Tibial artery (tissue), 4 donors: ENCODE results near the gene PRDM16.

Experiments
- DNase-seq, 2 donors: peaks; one replicate each; pipeline ENCODE4 v3.0.0-alpha.2; 2019
- H3K27ac ChIP-seq, 2 donors: fragments of 200-600 bp; sonication (generic) in 1 of 2; 1 replicate in 1 of 2; 2 replicates in 1 of 2; pipeline ENCODE4 v1.5.1; 2018 to 2019; ENCODE audit warnings: mild to moderate bottlenecking in 1 of 2
- H3K27me3 ChIP-seq, 2 donors: fragments of 200-600 bp; sonication (generic) in 1 of 2; one replicate each; pipeline versions ENCODE4 v1.5.1 to v1.6.0; 2016 to 2019
- H3K36me3 ChIP-seq, 3 donors: fragments of 200-600 bp; sonication (generic) in 2 of 3; one replicate each; pipeline ENCODE4 v1.5.1; 2016 to 2019; ENCODE audit warnings: mild to moderate bottlenecking in 2 of 3
- H3K4me1 ChIP-seq, 4 donors: fragments of 200-600 bp; sonication (generic) in 2 of 4; 1 replicate in 3 of 4; 2 replicates in 1 of 4; pipeline ENCODE4 v1.5.1; 2016 to 2019
- H3K4me3 ChIP-seq, 2 donors: fragments of 200-600 bp; sonication (generic) in 1 of 2; 1 replicate in 1 of 2; 2 replicates in 1 of 2; pipeline ENCODE4 v1.5.1; 2018 to 2019; ENCODE audit warnings: mild to moderate bottlenecking in 2 of 2
- H3K9me3 ChIP-seq, 3 donors: fragments of 200-600 bp; sonication (generic) in 1 of 3; one replicate each; pipeline ENCODE4 v1.5.1; 2016 to 2019
- intact Hi-C: fragments of 100-400 bp; cut with DNase I; formaldehyde crosslinking; loops from one replicate; pipeline ENCODE4 v1.15.0; 2023; ENCODE audit warnings: low total_unique reads
- TF ChIP-seq, protein P1 (sequence below), 2 experiments: fragments of 200-600 bp in 1 of 2; fragments of 450-650 bp in 1 of 2; IDR thresholded peaks; one replicate each; pipeline ENCODE4 v1.5.1; 2017 to 2019; ENCODE audit warnings: antibody characterized with exemption in 2 of 2, mild to moderate bottlenecking in 1 of 2, moderate library complexity in 1 of 2

PRDM16 gene

DNA sequence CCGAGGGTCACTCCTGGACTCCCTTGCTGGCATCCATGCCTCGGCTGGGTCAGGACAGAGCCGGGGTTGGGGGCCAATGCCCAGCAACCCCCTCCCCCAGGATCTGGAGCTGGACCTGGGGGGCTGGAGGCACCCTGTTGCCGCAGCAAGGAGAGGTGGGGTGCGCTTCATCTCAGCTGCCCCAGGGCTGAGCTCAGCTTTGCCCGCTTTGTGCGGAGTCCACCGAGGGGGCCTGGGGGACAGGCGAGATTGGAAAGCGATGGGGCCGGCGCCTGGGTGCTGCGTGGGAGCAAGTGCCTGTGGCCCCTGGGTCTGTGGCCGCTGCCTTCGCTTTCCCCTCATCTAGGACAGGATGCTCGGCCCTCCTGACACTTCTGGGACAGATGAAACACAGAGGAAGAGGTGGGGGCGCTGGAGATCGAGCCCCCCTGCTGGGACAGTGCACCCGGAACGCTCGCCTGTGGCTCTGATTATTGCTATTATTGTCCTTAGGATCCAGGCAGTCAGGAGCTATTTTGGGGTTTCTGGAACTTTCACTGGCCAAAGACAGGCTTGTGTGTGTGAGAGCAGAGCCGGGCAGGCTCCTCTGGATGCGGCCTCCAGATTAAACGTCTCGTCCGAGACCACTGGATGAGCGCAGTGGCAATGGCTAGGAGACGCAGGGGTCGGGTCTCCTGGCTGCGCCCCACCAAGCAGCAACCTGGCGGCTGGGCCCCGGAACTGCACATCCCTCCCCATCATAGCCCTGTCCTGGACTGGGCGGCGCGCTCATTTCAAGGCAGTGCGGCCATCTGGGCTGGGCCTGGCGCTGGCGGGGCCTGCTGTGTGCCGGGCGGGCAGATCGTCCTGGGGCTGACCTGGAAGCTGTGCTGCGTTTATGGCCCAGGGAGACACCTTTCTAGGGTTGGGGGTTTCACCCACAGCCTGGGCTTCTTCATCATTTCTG is 13.8 kb downstream of the PRDM16 start:
- intact Hi-C loops, result no loop called here
- Histone ChIP-seq H3K9me3 (no peaks in the 10 kb centered on the region), H3K4me1 (peaks cover 0 to 99% (median 68%) of the 10 kb centered on the region in 4 donors), H3K27me3 (no peaks in the 10 kb centered on the region), H3K27ac (peak overlapping the region; percentile 48 to 56), H3K36me3 (no peaks in the 10 kb centered on the region), H3K4me3 (no peak overlapping the region)
- TF ChIP-seq, protein P1, sequence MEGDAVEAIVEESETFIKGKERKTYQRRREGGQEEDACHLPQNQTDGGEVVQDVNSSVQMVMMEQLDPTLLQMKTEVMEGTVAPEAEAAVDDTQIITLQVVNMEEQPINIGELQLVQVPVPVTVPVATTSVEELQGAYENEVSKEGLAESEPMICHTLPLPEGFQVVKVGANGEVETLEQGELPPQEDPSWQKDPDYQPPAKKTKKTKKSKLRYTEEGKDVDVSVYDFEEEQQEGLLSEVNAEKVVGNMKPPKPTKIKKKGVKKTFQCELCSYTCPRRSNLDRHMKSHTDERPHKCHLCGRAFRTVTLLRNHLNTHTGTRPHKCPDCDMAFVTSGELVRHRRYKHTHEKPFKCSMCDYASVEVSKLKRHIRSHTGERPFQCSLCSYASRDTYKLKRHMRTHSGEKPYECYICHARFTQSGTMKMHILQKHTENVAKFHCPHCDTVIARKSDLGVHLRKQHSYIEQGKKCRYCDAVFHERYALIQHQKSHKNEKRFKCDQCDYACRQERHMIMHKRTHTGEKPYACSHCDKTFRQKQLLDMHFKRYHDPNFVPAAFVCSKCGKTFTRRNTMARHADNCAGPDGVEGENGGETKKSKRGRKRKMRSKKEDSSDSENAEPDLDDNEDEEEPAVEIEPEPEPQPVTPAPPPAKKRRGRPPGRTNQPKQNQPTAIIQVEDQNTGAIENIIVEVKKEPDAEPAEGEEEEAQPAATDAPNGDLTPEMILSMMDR (IDR thresholded peaks at IDR 0.05), result peak in 1 of 2 experiments; percentile 16
- DNase-seq, result no peak

DNA sequence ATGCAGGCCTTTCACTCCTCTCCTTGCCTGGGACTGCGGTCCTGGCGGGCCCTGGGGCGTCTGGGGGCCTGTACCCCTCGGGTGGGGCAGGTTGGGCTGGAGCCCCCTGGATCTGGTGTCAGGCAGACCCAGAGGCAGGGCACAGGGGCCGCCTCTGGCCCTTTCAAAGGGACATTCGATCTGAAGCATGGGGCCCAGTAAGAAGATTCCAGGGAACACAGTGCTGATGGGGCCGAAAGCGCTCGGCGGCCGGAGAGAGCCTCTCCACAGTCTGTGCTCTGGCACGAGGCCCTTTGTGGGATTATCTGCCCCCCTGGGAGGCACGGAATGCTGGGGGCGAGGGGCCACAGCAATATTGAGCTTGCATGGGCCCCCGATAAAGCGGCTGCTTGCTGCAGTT is 15.2 kb downstream of the PRDM16 start:
- Histone ChIP-seq H3K27me3 (no peaks in the 10 kb centered on the region), H3K36me3 (no peaks in the 10 kb centered on the region), H3K27ac (peak overlapping the region; percentile 48 to 56), H3K9me3 (no peaks in the 10 kb centered on the region), H3K4me1 (peaks cover 0 to 99% (median 59%) of the 10 kb centered on the region in 4 donors), H3K4me3 (peak overlapping the region in 1 of 2 donors; percentile 9)
- intact Hi-C loops, result no loop called here
- no peak for DNase-seq
- TF ChIP-seq, protein P1 (IDR thresholded peaks at IDR 0.05), result no peak

DNA sequence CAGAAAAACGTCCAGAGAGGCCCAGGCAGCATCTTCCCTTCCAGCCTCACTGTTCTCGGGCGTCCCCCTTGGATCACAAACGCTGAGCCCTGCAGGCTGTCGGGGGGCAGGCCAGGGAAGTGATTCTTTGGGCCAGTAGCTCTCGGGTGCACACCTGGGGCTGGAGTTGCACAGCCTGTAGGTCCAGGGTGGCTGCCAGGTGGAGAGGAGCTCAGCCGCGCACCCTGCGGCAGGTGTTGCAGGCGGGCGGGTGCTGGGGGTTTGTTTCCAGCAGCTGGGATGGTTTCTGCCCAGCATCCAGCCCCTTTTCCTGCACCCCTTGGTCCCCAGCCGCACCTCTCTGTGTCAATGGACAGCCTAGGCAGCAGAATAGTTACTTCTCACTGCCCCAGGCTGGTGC is 15.7 kb downstream of the PRDM16 start:
- no peaks in the 10 kb centered on the region for H3K9me3 ChIP-seq
- peaks cover 0 to 99% (median 55%) of the 10 kb centered on the region in 4 donors for H3K4me1 ChIP-seq
- intact Hi-C loops, result no loop called here
- H3K36me3 ChIP-seq, result no peaks in the 10 kb centered on the region
- TF ChIP-seq, protein P1 (IDR thresholded peaks at IDR 0.05), result no peak
- H3K4me3 ChIP-seq, result no peak overlapping the region
- peak overlapping the region; percentile 48 to 56 for H3K27ac ChIP-seq
- no peak for DNase-seq
- H3K27me3 ChIP-seq, result no peaks in the 10 kb centered on the region

DNA sequence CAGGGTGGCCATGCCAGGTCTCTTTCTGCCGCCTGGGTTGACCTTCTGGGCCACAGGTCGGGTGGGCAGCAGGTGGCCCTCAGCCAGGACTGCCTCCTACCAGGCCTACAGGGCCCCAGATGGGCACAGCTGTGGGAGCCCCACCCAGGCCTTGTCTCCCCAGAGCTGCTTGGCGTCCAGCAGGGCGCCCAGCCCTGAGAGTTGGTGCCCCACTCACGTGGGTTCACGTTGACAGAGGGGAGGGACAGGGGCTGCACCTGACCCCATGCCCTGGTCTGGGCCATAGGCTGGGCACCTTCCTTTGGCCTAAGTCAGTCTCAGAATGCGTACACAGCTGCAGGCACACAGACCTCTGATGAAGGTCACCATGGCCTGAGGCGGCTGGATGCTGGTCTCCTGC is 16.7 kb downstream of the PRDM16 start:
- Histone ChIP-seq H3K36me3 (no peaks in the 10 kb centered on the region), H3K27ac (peak overlapping the region in 1 of 2 donors; percentile 56), H3K27me3 (no peaks in the 10 kb centered on the region), H3K9me3 (no peaks in the 10 kb centered on the region), H3K4me1 (peaks cover 0 to 99% (median 48%) of the 10 kb centered on the region in 4 donors), H3K4me3 (no peak overlapping the region)
- intact Hi-C loops, result no loop called here
- TF ChIP-seq, protein P1 (IDR thresholded peaks at IDR 0.05), result no peak
- DNase-seq, result no peak

DNA sequence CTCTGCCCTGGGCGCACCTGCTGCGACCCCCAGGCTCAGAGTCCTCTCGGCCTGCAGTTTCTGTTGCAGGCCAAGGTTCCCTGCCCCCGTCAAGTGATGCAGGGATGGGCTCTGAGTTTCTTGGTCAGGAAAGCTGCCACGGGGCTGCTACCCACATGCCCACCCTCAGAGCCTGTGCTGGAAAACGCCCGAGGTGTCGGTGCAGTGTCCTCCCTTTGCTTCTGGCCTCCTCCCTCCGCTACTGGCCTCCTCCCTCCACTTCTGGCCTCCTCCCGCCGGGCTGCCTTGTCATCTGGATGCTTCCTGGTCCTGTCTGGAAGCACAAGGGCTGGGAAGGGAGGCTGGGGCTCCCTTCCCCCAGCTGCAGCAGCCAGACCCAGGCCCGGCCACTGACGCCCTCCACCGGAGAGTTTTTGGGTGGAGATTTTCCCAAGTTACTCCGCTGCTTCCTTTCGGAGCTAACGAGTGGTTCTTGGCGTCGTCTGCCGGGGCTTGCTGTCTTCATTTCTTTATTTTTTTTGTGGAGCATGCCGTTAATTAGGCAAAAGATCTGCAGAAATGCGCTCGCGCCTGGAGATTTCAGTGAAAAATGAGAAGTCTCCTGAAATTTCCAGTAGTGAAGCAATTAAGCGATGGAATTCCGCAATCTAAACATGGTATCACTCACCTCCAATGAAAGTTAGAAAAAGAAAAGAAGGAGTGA is 17.4 kb downstream of the PRDM16 start:
- Histone ChIP-seq H3K27ac (no peak overlapping the region), H3K36me3 (no peaks in the 10 kb centered on the region), H3K9me3 (no peaks in the 10 kb centered on the region), H3K4me3 (no peak overlapping the region), H3K27me3 (no peaks in the 10 kb centered on the region), H3K4me1 (peaks cover 0 to 99% (median 44%) of the 10 kb centered on the region in 4 donors)
- TF ChIP-seq, protein P1 (IDR thresholded peaks at IDR 0.05), result no peak
- intact Hi-C loops, result no loop called here
- DNase-seq, result no peak
